ENCODE measurements around the gene PACSIN1. TPM values are rescaled to one million over a fixed set of nuclear protein-coding genes. Genes with fewer than 3 reads are reported as not detected.

The PACSIN1 gene
- total and polyA plus RNA-seq, 2 of the 4 experiments (the other 2 are of a cell fraction), result 0.02 TPM; not detected in 1

DNA sequence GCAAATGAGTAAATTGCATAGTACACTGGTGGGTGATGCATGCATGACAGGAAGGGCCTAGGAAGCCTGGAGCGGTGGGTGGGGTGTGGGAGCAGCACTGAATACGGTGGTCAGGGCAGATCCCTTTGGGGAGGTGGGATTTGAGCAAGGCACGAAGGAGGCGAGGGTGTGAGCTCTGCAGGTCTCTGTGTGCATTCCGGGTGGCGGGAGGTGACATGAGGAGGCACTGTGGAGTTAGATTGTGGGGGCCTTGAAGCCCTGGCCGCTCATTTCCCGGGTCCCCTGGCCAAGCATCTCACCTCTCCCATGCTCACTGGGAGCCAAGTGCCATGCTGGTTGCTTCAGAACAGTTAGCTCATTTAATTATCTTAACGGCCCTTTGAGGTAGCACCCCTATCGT, 96.5 kb downstream of the PACSIN1 start:
- 100% methylated on average over 2 of the region's 10 CpGs; no CpG with 5 or more reads in 1 of the 2 experiments for WGBS, 2 experiments (ENCODE audit: extremely low coverage in 2 of 2, insufficient read length in 1 of 2)
- Histone ChIP-seq H3K4me1 (ENCODE audit: control insufficient read depth, insufficient read depth, low read length) (peaks cover 6% of the 10 kb centered on the region), H3K14ac (replicated peaks; ENCODE audit: low read depth, low read length) (no peak overlapping the region), H3K56ac (ENCODE audit: extremely low read depth, insufficient read depth, low read length) (no peak overlapping the region), H2AFZ (replicated peaks; ENCODE audit: low read length, poor library complexity) (no peak overlapping the region), H2BK5ac (ENCODE audit: low read depth, low read length, poor library complexity, severe bottlenecking) (no peak overlapping the region), H3K27ac (ENCODE audit: insufficient read depth, low read length) (no peak overlapping the region), H3K4me2 (ENCODE audit: low read depth, low read length) (no peak overlapping the region), H2AK5ac (ENCODE audit: low read depth, low read length) (no peak overlapping the region), H2BK120ac (ENCODE audit: low read depth, low read length) (no peak overlapping the region), H3K4me3 (ENCODE audit: insufficient read depth, low read depth, low read length) (no peak overlapping the region), H3K4ac (ENCODE audit: low read depth, low read length) (no peak overlapping the region), H3K9me1 (ENCODE audit: insufficient read depth, low read length) (peaks cover 5% of the 10 kb centered on the region; the same call in 1 of the 2 replicates), H4K5ac (ENCODE audit: low read depth, low read length) (no peak overlapping the region), H3K9ac (ENCODE audit: low read depth, low read length) (no peak overlapping the region), H3K27me3 (ENCODE audit: control insufficient read depth, insufficient read depth, low read length) (peaks cover 2% of the 10 kb centered on the region; the same call in 1 of the 2 replicates), H3K23ac (ENCODE audit: low read depth, low read length) (no peak overlapping the region), H2BK15ac (ENCODE audit: low read depth, low read length) (no peak overlapping the region), H3K18ac (ENCODE audit: low read depth, low read length) (no peak overlapping the region), H4K91ac (ENCODE audit: insufficient read depth, low read depth, low read length) (no peak overlapping the region), H3K9me3 (ENCODE audit: control insufficient read depth, insufficient read depth, low read length) (peaks cover 4% of the 10 kb centered on the region; the same call in 1 of the 2 replicates), H3K79me1 (ENCODE audit: low read depth in 1 of 2, low read length in 2 of 2) (no peaks in the 10 kb centered on the region), H2AK9ac (replicated peaks; ENCODE audit: low read depth, low read length, poor library complexity) (no peak overlapping the region), H4K8ac (ENCODE audit: low read depth in 2 of 2, low read length in 2 of 2) (no peak overlapping the region), H2BK20ac (ENCODE audit: low read depth, low read length) (no peak overlapping the region), H4K20me1 (ENCODE audit: insufficient read depth, low read length) (no peaks in the 10 kb centered on the region), H3K36me3 (ENCODE audit: control insufficient read depth, insufficient read depth, low read length) (no peaks in the 10 kb centered on the region)
- ATAC-seq (ENCODE audit: low read depth), result no peak
- dilution Hi-C loops (cut with HindIII; ENCODE audit: low sequenced_read_pairs, unreplicated experiment), result no loop called here
- intact Hi-C loops (cut with micrococcal nuclease), result no loop called here
- ChIA-PET POLR2A (ENCODE audit: unreplicated experiment) (no interaction called here), CTCF (no interaction called here)
- DNase-seq, result no peak
- TF ChIP-seq MAZ (IDR thresholded peaks at IDR 0.05; ENCODE audit: borderline replicate concordance, low read depth, low read length) (no peak), RCOR1 (IDR thresholded peaks at IDR 0.05; ENCODE audit: insufficient replicate concordance, low read length) (no peak)
- BruUV-seq (replicated peaks), result no TSS peak
- in situ Hi-C loops (cut with MboI; ENCODE audit: low sequenced_read_pairs), result no loop called here
